Hepatocyte (in vitro differentiated cells): Measurements from ENCODE around the gene CCDC187. TPM values are rescaled to one million over a fixed set of nuclear protein-coding genes. Genes with fewer than 3 reads are reported as not detected.

Source experiments
- DNase-seq: peaks from one replicate; pipeline ENCODE4 v3.0.0-alpha.2; 2016; ENCODE audit warnings: low spot score
- H2AFZ ChIP-seq: fragments of 200-600 bp; sonication (generic); 2 replicates; pipeline ENCODE4 v1.6.0; 2016; ENCODE audit warnings: antibody characterized with exemption, mild to moderate bottlenecking
- H3K27ac ChIP-seq: fragments of 200-600 bp; sonication (generic); 2 replicates; pipeline ENCODE4 v1.5.1; 2016; ENCODE audit warnings: mild to moderate bottlenecking
- H3K27me3 ChIP-seq: fragments of 200-600 bp; sonication (generic); 2 replicates; pipeline ENCODE4 v1.6.1; 2016
- H3K36me3 ChIP-seq: fragments of 200-600 bp; sonication (generic); replicated peaks from 2 replicates; pipeline ENCODE4 v1.5.1; 2016; ENCODE audit warnings: low read depth; ENCODE audit not compliant: insufficient read depth
- H3K4me1 ChIP-seq: fragments of 200-600 bp; sonication (generic); 2 replicates; pipeline ENCODE4 v1.5.1; 2016; ENCODE audit warnings: mild to moderate bottlenecking, moderate library complexity; ENCODE audit not compliant: insufficient read depth
- H3K4me2 ChIP-seq: fragments of 200-600 bp; sonication (generic); 2 replicates; pipeline ENCODE4 v1.6.0; 2016
- H3K4me3 ChIP-seq: fragments of 200-600 bp; sonication (generic); 2 replicates; pipeline ENCODE4 v1.5.1; 2016; ENCODE audit warnings: mild to moderate bottlenecking
- H3K79me2 ChIP-seq: fragments of 200-600 bp; sonication (generic); 2 replicates; pipeline ENCODE4 v1.6.0; 2017; ENCODE audit warnings: mild to moderate bottlenecking
- H3K9me2 ChIP-seq: fragments of 200-600 bp; sonication (generic); replicated peaks from 2 replicates; pipeline ENCODE4 v1.6.0; 2017; ENCODE audit warnings: mild to moderate bottlenecking; ENCODE audit not compliant: insufficient read depth
- H3K9me3 ChIP-seq: fragments of 200-600 bp; sonication (generic); 2 replicates; pipeline ENCODE4 v1.5.1; 2016; ENCODE audit warnings: low read depth, mild to moderate bottlenecking
- H4K20me1 ChIP-seq: fragments of 200-600 bp; sonication (generic); 2 replicates; pipeline ENCODE4 v1.6.0; 2016; ENCODE audit warnings: mild to moderate bottlenecking; ENCODE audit not compliant: insufficient read depth, poor library complexity, severe bottlenecking
- CTCF ChIP-seq: fragments of 200-600 bp; sonication (generic); IDR thresholded peaks from 2 replicates; pipeline ENCODE4 v1.5.1; 2016; ENCODE audit warnings: antibody characterized with exemption, mild to moderate bottlenecking; ENCODE audit not compliant: poor library complexity
- EZH2 ChIP-seq: fragments of 200-600 bp; sonication (generic); IDR thresholded peaks from 2 replicates; pipeline ENCODE4 v1.6.1; 2016; ENCODE audit warnings: antibody characterized with exemption, mild to moderate bottlenecking, borderline replicate concordance
- EZH2phosphoT487 ChIP-seq: fragments of 200-600 bp; sonication (generic); IDR thresholded peaks from one replicate; pipeline ENCODE4 v1.6.1; 2018; ENCODE audit warnings: antibody characterized with exemption, mild to moderate bottlenecking, low read depth, moderate library complexity; ENCODE audit not compliant: unreplicated experiment, severe bottlenecking
- WGBS: methylation state at CpG from one replicate; pipeline ENCODE4 v1.1.6; 2016; ENCODE audit warnings: low lambda C conversion rate; ENCODE audit errors: missing lambda C conversion rate; 5-methylcytosine and 5-hydroxymethylcytosine counted together
- polyA plus RNA-seq: library from polyadenylated mRNA; unstranded; fragments of >200 nt; fragmentation: Nextera tagmentation; extraction: Ambion mirVana; gene quantifications from 2 replicates; pipeline ENCODE4 v1.2.1, GENCODE V29; 2016
- total RNA-seq: library from RNA; depleted of rRNA; stranded (reverse); fragments of >200 nt; gene quantifications from 2 replicates; pipeline ENCODE4 v1.2.3, GENCODE V29; 2014

Gene CCDC187
- total and polyA plus RNA-seq, 2 experiments from 2014 or later, result 0.60 to 0.75 TPM

- 91% methylated on average over 10 of the region's 10 CpGs for WGBS
- no peak overlapping the region for H3K4me2 ChIP-seq
- no peak overlapping the region for H3K27ac ChIP-seq
- H3K79me2 ChIP-seq, result peaks cover 29% of the 10 kb centered on the region
- TF ChIP-seq CTCF, result no peak
- no peak for TF ChIP-seq EZH2phosphoT487
- no peak for TF ChIP-seq EZH2
- H3K9me3 ChIP-seq, result no peaks in the 10 kb centered on the region
- H4K20me1 ChIP-seq, result peaks cover 9% of the 10 kb centered on the region
- H3K9me2 ChIP-seq, result no peaks in the 10 kb centered on the region
- no peaks in the 10 kb centered on the region for H3K36me3 ChIP-seq
- H3K4me3 ChIP-seq, result no peak overlapping the region
- no peaks in the 10 kb centered on the region for H3K27me3 ChIP-seq
- H2AFZ ChIP-seq, result no peak overlapping the region
- no peaks in the 10 kb centered on the region for H3K4me1 ChIP-seq
- no peak for DNase-seq
Observed at GRCh38 chr9:136230365-136230764, 73.5 kb downstream of the CCDC187 start.

- no peak for TF ChIP-seq CTCF
- no peak for TF ChIP-seq EZH2phosphoT487
- no peak for TF ChIP-seq EZH2
- H3K4me1 ChIP-seq, result no peaks in the 10 kb centered on the region
- no peaks in the 10 kb centered on the region for H3K36me3 ChIP-seq
- DNase-seq, result no peak
- no peaks in the 10 kb centered on the region for H3K9me3 ChIP-seq
- peaks cover 25% of the 10 kb centered on the region for H3K79me2 ChIP-seq
- H3K4me3 ChIP-seq, result no peak overlapping the region
- WGBS, result 94% methylated on average over 33 of the region's 33 CpGs
- H3K27ac ChIP-seq, result no peak overlapping the region
- H3K9me2 ChIP-seq, result no peaks in the 10 kb centered on the region
- H3K4me2 ChIP-seq, result no peak overlapping the region
- peaks cover 9% of the 10 kb centered on the region for H4K20me1 ChIP-seq
- no peak overlapping the region for H2AFZ ChIP-seq
- H3K27me3 ChIP-seq, result no peaks in the 10 kb centered on the region
Observed at GRCh38 chr9:136229096-136230065, 74.5 kb downstream of the CCDC187 start.

- TF ChIP-seq EZH2phosphoT487, result no peak
- no peak for TF ChIP-seq CTCF
- TF ChIP-seq EZH2, result no peak
- Histone ChIP-seq H3K79me2 (peaks cover 25% of the 10 kb centered on the region), H3K27ac (no peak overlapping the region), H3K9me3 (no peaks in the 10 kb centered on the region), H3K4me1 (no peaks in the 10 kb centered on the region), H3K4me3 (no peak overlapping the region), H3K27me3 (no peaks in the 10 kb centered on the region), H3K36me3 (no peaks in the 10 kb centered on the region), H4K20me1 (peaks cover 4% of the 10 kb centered on the region), H3K9me2 (no peaks in the 10 kb centered on the region), H3K4me2 (no peak overlapping the region), H2AFZ (no peak overlapping the region)
- WGBS, result 82% methylated on average over 18 of the region's 18 CpGs
- DNase-seq, result peak; percentile 43
Observed at GRCh38 chr9:136228107-136228875, 75.6 kb downstream of the CCDC187 start.
